GM12873 (cell line): ENCODE data around the gene ADD3.

Experiments used
- CTCF ChIP-seq: IDR thresholded peaks from 2 replicates; pipeline ENCODE4 v1.5.1; 2012; ENCODE audit warnings: low read depth, mild to moderate bottlenecking, moderate library complexity, low read length, control low read depth; ENCODE audit not compliant: insufficient read depth; ENCODE audit errors: missing control alignments

ADD3 gene

GRCh38 chr10:110056822-110057221 lies 49.0 kb downstream of the ADD3 start:
- no peak for TF ChIP-seq CTCF

DNA sequence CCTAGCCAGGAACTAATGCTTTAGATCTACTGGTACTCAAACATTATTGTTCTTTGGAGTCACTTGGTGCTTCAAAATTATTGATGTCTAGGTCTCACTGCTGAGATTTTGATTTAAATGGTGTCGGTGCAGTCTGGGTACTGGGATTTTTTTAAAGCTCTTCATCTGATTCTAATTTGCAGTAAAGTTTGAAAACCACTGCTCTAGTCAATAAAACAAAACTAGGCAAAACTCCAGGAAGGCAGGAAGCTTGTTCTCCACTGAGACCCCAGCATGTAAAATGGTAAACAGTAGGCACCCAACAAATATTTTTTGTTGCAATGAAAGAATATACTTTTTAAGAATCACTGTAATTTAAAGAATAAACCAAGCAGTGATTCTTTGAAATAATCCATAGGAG lies 49.7 kb downstream of the ADD3 start:
- no peak for TF ChIP-seq CTCF

- TF ChIP-seq CTCF = no peak
These were observed 50.4 kb downstream of the ADD3 start for GRCh38 chr10:110058212-110058611.

- TF ChIP-seq CTCF = no peak
These were observed 52.1 kb downstream of the ADD3 start for GRCh38 chr10:110059925-110060324.

DNA sequence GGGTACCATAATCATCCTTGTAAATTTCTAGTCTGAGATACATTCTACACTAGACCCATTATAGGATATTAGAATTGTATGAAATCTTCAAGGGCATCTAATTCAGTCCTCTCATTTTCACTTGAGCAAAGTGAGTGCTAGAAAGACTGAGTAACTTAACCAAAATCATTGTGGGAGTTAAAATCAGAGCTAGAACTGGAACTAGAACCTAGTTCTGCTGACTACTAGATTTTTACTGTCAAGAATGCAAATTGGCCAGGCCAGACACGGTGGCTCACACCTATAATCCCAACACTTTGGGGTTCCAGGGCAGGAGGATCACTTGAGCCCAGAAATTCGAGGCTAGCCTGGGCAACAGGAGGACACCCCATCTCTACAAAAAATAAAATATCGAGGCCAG lies 53.9 kb downstream of the ADD3 start:
- no peak for TF ChIP-seq CTCF

DNA sequence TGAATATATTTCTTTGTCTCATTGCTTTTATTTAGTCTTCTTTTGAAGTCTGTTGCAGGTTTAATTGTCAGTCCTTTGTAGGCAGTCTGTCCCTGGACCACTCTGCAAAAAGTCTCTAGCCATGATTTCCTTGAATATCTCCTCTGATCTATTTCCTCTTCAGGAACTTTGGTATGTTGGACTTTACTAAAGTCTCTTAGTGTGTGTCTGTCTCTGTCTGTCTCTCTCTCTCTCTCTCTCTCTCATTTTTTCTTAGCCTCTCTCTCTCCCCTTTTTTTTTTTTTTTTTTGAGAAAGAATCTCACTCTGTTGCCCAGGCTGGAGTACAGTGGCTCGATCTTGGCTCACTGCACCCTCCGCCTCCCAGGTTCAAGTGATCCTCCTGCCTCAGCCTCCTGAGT lies 57.5 kb downstream of the ADD3 start:
- TF ChIP-seq CTCF = no peak

DNA sequence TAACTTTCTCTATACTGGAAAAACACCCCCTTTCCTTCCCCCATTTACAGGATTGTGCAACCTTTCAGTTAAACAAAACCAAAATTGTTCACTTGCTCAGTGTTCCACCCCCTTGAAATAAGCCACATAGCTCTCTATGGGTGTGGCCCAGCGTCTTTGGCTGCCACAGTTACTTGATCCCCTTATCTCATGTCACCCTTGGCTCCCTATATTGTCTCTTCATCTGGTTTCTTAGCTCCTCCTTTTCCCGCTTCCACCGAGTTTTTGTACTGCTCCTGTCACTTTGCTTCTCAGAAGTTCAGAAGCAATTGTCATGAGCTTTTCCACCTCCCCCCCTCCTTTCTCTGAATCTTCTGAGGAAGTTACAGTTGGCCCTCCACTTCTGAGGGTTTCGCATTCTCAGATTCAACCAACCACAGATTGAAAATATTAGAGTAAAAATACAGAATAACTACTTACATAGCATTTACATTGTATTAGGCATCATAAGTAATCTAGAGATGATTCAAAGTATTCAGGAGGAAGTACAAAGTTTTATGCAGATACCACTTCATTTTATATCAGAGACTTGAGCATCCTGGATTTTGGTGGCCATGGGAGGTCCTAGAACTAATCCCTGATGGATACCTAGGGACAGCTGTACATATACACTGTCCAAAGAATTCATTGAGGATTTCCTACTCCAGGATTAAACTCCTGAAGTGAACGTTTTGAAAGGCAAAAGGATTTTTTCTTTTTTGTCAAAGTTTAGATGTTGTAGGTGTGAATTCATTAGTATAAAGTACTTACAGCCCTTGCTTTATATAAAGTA lies 60.4 kb downstream of the ADD3 start:
- no peak for TF ChIP-seq CTCF

DNA sequence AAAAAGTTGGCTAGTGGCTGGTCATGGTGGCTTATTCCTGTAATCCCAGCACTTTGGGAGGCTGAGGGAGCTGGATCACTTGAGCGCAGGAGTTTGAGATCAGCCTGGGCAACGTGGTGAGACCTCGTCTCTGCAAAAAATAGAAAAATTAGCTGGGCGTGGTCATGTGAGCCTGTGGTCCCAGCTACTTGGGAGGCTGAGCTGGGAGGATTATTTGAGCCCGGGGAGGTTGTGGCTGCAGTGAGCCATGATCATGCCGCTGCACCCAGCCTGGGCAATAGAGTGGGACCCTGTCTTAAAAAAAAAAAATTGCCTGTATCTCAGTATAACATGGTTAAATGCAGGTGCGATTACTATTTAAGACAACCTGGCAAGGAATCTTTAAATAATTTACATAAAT lies 61.0 kb downstream of the ADD3 start:
- TF ChIP-seq CTCF = no peak
